ENCODE results near the gene VIPR1. TPM values are rescaled to one million over a fixed set of nuclear protein-coding genes. Genes with fewer than 3 reads are reported as not detected.

VIPR1 gene
- total and polyA plus RNA-seq, 2 experiments from 2014 or later = not detected

GRCh38 chr3:42545284-42545900 is 42.9 kb downstream of the VIPR1 start:
- in situ Hi-C loops (cut with MboI) = loop anchor here (10.0 kb wide), 1 partner anchor 311 kb away; no protein-coding TSS in a partner anchor
- H3K4me2 ChIP-seq (ENCODE audit: unreplicated experiment) = no peak overlapping the region
- no peaks in the 10 kb centered on the region for H3K79me2 ChIP-seq (ENCODE audit: insufficient read depth)
- H3K9me2 ChIP-seq (ENCODE audit: insufficient read depth) = no peaks in the 10 kb centered on the region
- H3K27ac ChIP-seq = no peak overlapping the region
- no peak overlapping the region for H3K9ac ChIP-seq
- no peak for DNase-seq
- H3K4me1 ChIP-seq (ENCODE audit: insufficient read depth) = no peaks in the 10 kb centered on the region
- 89% methylated on average over 5 of the region's 5 CpGs for WGBS, 2 experiments (ENCODE audit: low coverage in 1 of 2, low lambda C conversion rate in 2 of 2, missing lambda C conversion rate in 2 of 2)
- H3F3A ChIP-seq (ENCODE audit: insufficient read depth) = 0 out of 2 replicates have a peak, but pooled peaks cover 4% of the 10 kb centered on the region
- no peak overlapping the region for H2AFZ ChIP-seq
- no peaks in the 10 kb centered on the region for H3K36me3 ChIP-seq (ENCODE audit: low read depth)
- H3K4me3 ChIP-seq = no peak overlapping the region
- TF ChIP-seq EZH2phosphoT487 (IDR thresholded peaks at IDR 0.05; ENCODE audit: insufficient read depth, low read depth) = no peak
- no peak for TF ChIP-seq EZH2 (IDR thresholded peaks at IDR 0.05; ENCODE audit: insufficient read depth, poor library complexity, severe bottlenecking)
- no peaks in the 10 kb centered on the region for H3K9me3 ChIP-seq (ENCODE audit: low read depth)
- no peaks in the 10 kb centered on the region for H3K27me3 ChIP-seq (replicated peaks; ENCODE audit: insufficient read depth)
- no peaks in the 10 kb centered on the region for H4K20me1 ChIP-seq (ENCODE audit: insufficient read depth)

DNA sequence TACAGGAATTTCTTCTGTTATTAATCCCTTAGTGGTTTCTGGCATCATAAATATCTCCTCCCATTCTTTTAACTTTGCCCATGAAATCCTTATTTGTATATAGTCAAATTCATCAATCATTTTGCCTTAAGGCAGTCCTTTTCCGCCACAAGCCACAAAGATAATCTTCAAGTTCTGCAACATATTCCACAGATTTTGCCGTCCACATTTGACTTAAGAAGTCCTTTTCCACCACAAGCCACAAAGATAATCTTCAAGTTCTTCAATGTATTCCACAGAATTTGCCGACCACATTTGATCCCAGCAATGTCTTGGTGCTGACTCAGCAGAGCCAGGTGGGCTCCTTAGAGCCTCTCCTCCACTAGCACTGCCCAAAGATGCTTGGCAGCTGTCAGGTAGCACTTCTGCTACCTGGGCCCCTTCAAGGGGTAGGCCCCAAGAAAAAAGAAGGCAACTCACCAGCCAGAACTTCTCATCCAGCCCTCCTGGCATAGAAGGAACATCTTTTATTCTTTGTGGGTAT is 44.3 kb downstream of the VIPR1 start:
- DNase-seq = no peak
- Histone ChIP-seq H3K9me3 (ENCODE audit: low read depth) (no peaks in the 10 kb centered on the region), H3K36me3 (ENCODE audit: low read depth) (no peaks in the 10 kb centered on the region; the same call in 1 of the 2 replicates), H3K4me3 (no peak overlapping the region), H3F3A (ENCODE audit: insufficient read depth) (0 out of 2 replicates have a peak, but pooled peaks cover 4% of the 10 kb centered on the region), H3K79me2 (ENCODE audit: insufficient read depth) (no peaks in the 10 kb centered on the region), H3K9me2 (ENCODE audit: insufficient read depth) (no peaks in the 10 kb centered on the region), H2AFZ (no peak overlapping the region), H3K9ac (no peak overlapping the region), H3K27me3 (replicated peaks; ENCODE audit: insufficient read depth) (no peaks in the 10 kb centered on the region), H3K27ac (no peak overlapping the region), H3K4me1 (ENCODE audit: insufficient read depth) (no peaks in the 10 kb centered on the region), H4K20me1 (ENCODE audit: insufficient read depth) (no peaks in the 10 kb centered on the region), H3K4me2 (ENCODE audit: unreplicated experiment) (no peak overlapping the region)
- no peak for TF ChIP-seq EZH2 (IDR thresholded peaks at IDR 0.05; ENCODE audit: insufficient read depth, poor library complexity, severe bottlenecking)
- WGBS, 2 experiments (ENCODE audit: low coverage in 1 of 2, low lambda C conversion rate in 2 of 2, missing lambda C conversion rate in 2 of 2) = 81% methylated on average over 3 of the region's 3 CpGs
- in situ Hi-C loops (cut with MboI) = loop anchor here (10.0 kb wide), 1 partner anchor 312 kb away; no protein-coding TSS in a partner anchor

DNA sequence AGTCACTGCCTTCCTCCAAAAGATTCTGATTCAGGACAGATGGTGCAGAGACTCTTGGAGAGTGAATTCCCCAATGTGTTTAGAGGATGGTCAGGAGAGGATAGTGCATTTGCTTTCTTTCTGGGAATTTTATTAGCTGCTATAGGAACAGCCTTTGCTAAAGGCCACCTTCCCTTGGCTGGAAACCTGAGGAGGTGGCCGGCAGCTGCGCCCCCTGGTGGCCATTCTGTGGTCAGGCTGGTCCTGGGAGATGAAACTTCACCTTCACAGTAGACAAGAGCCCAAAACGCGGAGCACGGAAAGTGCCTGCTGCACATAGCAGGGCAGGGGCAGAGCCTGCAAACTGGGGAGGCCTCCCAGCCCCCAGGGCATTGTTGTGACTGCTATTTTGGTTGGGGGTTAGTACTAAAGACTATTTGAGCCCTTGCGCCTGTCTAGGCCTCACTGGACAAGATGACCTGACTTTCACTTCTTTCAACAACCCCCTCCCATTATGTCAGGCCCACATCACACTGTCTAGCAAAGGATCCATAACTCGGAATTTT is 45.0 kb downstream of the VIPR1 start:
- peak; percentile 68 for DNase-seq
- Histone ChIP-seq H3K36me3 (ENCODE audit: low read depth) (peaks cover 5% of the 10 kb centered on the region), H3K27me3 (replicated peaks; ENCODE audit: insufficient read depth) (no peaks in the 10 kb centered on the region), H3K9ac (no peak overlapping the region), H3K79me2 (ENCODE audit: insufficient read depth) (no peaks in the 10 kb centered on the region), H3F3A (ENCODE audit: insufficient read depth) (0 out of 2 replicates have a peak, but pooled peaks cover 4% of the 10 kb centered on the region), H3K4me3 (no peak overlapping the region), H2AFZ (no peak overlapping the region), H4K20me1 (ENCODE audit: insufficient read depth) (no peaks in the 10 kb centered on the region), H3K4me2 (ENCODE audit: unreplicated experiment) (no peak overlapping the region), H3K27ac (no peak overlapping the region), H3K4me1 (ENCODE audit: insufficient read depth) (no peaks in the 10 kb centered on the region), H3K9me3 (ENCODE audit: low read depth) (no peaks in the 10 kb centered on the region), H3K9me2 (ENCODE audit: insufficient read depth) (no peaks in the 10 kb centered on the region)
- WGBS, 2 experiments (ENCODE audit: low coverage in 1 of 2, low lambda C conversion rate in 2 of 2, missing lambda C conversion rate in 2 of 2) = 31 to 41% methylated on average over 7 of the region's 7 CpGs
- in situ Hi-C loops (cut with MboI) = loop anchor here (10.0 kb wide), 1 partner anchor 313 kb away; no protein-coding TSS in a partner anchor
- TF ChIP-seq EZH2 (IDR thresholded peaks at IDR 0.05; ENCODE audit: insufficient read depth, poor library complexity, severe bottlenecking) (no peak), EZH2phosphoT487 (IDR thresholded peaks at IDR 0.05; ENCODE audit: insufficient read depth, low read depth) (no peak)

GRCh38 chr3:42549131-42549530 is 46.7 kb downstream of the VIPR1 start:
- peaks cover 16% of the 10 kb centered on the region for H3K36me3 ChIP-seq (ENCODE audit: low read depth)
- 0 out of 2 replicates have a peak, but pooled peaks cover 4% of the 10 kb centered on the region for H3F3A ChIP-seq (ENCODE audit: insufficient read depth)
- H3K4me2 ChIP-seq (ENCODE audit: unreplicated experiment) = no peak overlapping the region
- H3K4me1 ChIP-seq (ENCODE audit: insufficient read depth) = no peaks in the 10 kb centered on the region
- no peaks in the 10 kb centered on the region for H3K9me2 ChIP-seq (ENCODE audit: insufficient read depth)
- WGBS, 2 experiments (ENCODE audit: low coverage in 1 of 2, low lambda C conversion rate in 2 of 2, missing lambda C conversion rate in 2 of 2) = 59 to 64% methylated on average over 2 of the region's 2 CpGs
- no peak for DNase-seq
- in situ Hi-C loops (cut with MboI) = loop anchor here (10.0 kb wide), 1 partner anchor 314 kb away; no protein-coding TSS in a partner anchor
- no peaks in the 10 kb centered on the region for H4K20me1 ChIP-seq (ENCODE audit: insufficient read depth)
- no peaks in the 10 kb centered on the region for H3K9me3 ChIP-seq (ENCODE audit: low read depth)
- TF ChIP-seq EZH2 (IDR thresholded peaks at IDR 0.05; ENCODE audit: insufficient read depth, poor library complexity, severe bottlenecking) = no peak
- no peak for TF ChIP-seq EZH2phosphoT487 (IDR thresholded peaks at IDR 0.05; ENCODE audit: insufficient read depth, low read depth)
- H3K27ac ChIP-seq = no peak overlapping the region
- H3K4me3 ChIP-seq = no peak overlapping the region
- H3K79me2 ChIP-seq (ENCODE audit: insufficient read depth) = no peaks in the 10 kb centered on the region
- no peaks in the 10 kb centered on the region for H3K27me3 ChIP-seq (replicated peaks; ENCODE audit: insufficient read depth)
- no peak overlapping the region for H2AFZ ChIP-seq
- no peak overlapping the region for H3K9ac ChIP-seq

Data from GM23248 (cell line).